A673 (cell line): ENCODE data around the gene MIPOL1.

Experiments used
- CTCF ChIP-seq: fragments of 300-800, 200-600 bp; sonication (generic); conservative IDR thresholded peaks from 2 replicates; pipeline ENCODE4 v1.5.1; 2017; ENCODE audit warnings: low read depth, mild to moderate bottlenecking, antibody characterized with exemption, low read length, moderate library complexity, mixed read lengths
- EZH2 ChIP-seq: fragments of 200-600 bp; sonication (generic); IDR thresholded peaks from 2 replicates; pipeline ENCODE4 v1.6.1; 2017; ENCODE audit warnings: borderline replicate concordance, low read depth, mild to moderate bottlenecking, mixed read lengths, antibody characterized with exemption, low read length; ENCODE audit not compliant: poor library complexity, severe bottlenecking

GRCh38 chr14:37597538-37597913, 399.8 kb downstream of the MIPOL1 start:
- TF ChIP-seq CTCF (peak; percentile 49), EZH2 (no peak)
